ENCODE data around the gene KRTAP10-3.

GRCh38 chr21:44564886-44565598, 6.4 kb upstream of the KRTAP10-3 start:
- TF ChIP-seq CTCF (IDR thresholded peaks at IDR 0.05 in 4 of 5, conservative IDR thresholded peaks at IDR 0.05 in 1 of 5) (no peak), POLR2A (IDR thresholded peaks at IDR 0.05) (no peak)

Data from gastrocnemius medialis (tissue), 4 donors.